Endothelial cell of umbilical vein (primary cell): Measurements from ENCODE around the gene TMEM135. TPM values are rescaled to one million over a fixed set of nuclear protein-coding genes. Genes with fewer than 3 reads are reported as not detected.

Source experiments
- BruUV-seq: library from RNA; stranded (reverse); fragments of 400-500 nt; replicated peaks from 2 replicates; lab custom pipeline; 2021; lab: Mats Ljungman, UMichigan
- CTCF ChIA-PET: fragments of 300-600, 350-600 bp; sonication (Branson Sonifier 250); formaldehyde crosslinking; loops from one replicate; lab custom pipeline; 2021; ENCODE audit warnings: antibody characterized with exemption, inconsistent platforms; lab: Charles Lee
- POLR2A ChIA-PET: fragments of 300-600, 350-600 bp; sonication (Branson Sonifier 250); formaldehyde crosslinking; loops from one replicate; lab custom pipeline; 2021; ENCODE audit warnings: antibody characterized with exemption, inconsistent platforms; lab: Charles Lee
- DNase-seq: peaks from one replicate; pipeline ENCODE4 v3.0.0-alpha.2; 2011; ENCODE audit warnings: low read depth, low spot score
- FAIRE-seq: peaks from 2 replicates; lab custom pipeline; 2011; peaks lifted over from hg19 to GRCh38; lab: Jason Lieb, UNC
- H2AFZ ChIP-seq: 2 replicates; pipeline ENCODE4 v1.6.0; 2012; ENCODE audit warnings: low read depth, low read length, control low read depth, inconsistent platforms
- H3K27ac ChIP-seq: 2 replicates; pipeline ENCODE4 v1.5.1; 2011; ENCODE audit warnings: low read depth, mild to moderate bottlenecking, control low read depth, low read length, moderate library complexity; ENCODE audit not compliant: insufficient read depth
- H3K27me3 ChIP-seq, 2 experiments: 2 replicates each; pipeline versions ENCODE4 v1.6.0 to v1.6.1; 2011; ENCODE audit warnings: low read length in 2 of 2, mixed read lengths in 1 of 2; ENCODE audit not compliant: control insufficient read depth in 2 of 2, insufficient read depth in 2 of 2
- H3K36me3 ChIP-seq, 2 experiments: 2 replicates in 1 of 2; 3 replicates in 1 of 2; pipeline ENCODE4 v1.5.1; 2011; ENCODE audit warnings: low read length in 2 of 2, mild to moderate bottlenecking in 1 of 2, moderate library complexity in 1 of 2; ENCODE audit not compliant: control insufficient read depth in 2 of 2, insufficient read depth in 2 of 2; ENCODE audit errors: extremely low read depth in 1 of 2
- H3K4me1 ChIP-seq: 3 replicates; pipeline ENCODE4 v1.5.1; 2011; ENCODE audit warnings: mild to moderate bottlenecking, low read length; ENCODE audit not compliant: control insufficient read depth, insufficient read depth; ENCODE audit errors: extremely low read depth
- H3K4me2 ChIP-seq: 2 replicates; pipeline ENCODE4 v1.6.1; 2011; ENCODE audit warnings: low read length, control low read depth, mixed read lengths; ENCODE audit not compliant: insufficient read depth
- H3K4me3 ChIP-seq, 3 experiments: fragments of 200-600 bp in 1 of 3; sonication (generic), shearing (Covaris generic) in 1 of 3; replicated peaks in 1 of 3; 2 replicates each; pipeline ENCODE4 v1.5.1; 2011 to 2016; ENCODE audit warnings: control low read depth in 3 of 3, low read length in 3 of 3, mild to moderate bottlenecking in 2 of 3, inconsistent platforms in 1 of 3, low read depth in 1 of 3, moderate library complexity in 1 of 3; ENCODE audit not compliant: insufficient read depth in 1 of 3
- H3K79me2 ChIP-seq: 2 replicates; pipeline ENCODE4 v1.6.0; 2012; ENCODE audit warnings: low read length, inconsistent platforms; ENCODE audit not compliant: control insufficient read depth, insufficient read depth
- H3K9ac ChIP-seq: replicated peaks from 2 replicates; pipeline ENCODE3; 2011; ENCODE audit warnings: low read length, control low read depth; ENCODE audit not compliant: insufficient read depth; ENCODE audit errors: extremely low read depth
- H3K9me1 ChIP-seq: replicated peaks from 3 replicates; pipeline ENCODE4 v1.6.0; 2011; ENCODE audit warnings: mild to moderate bottlenecking, low read length; ENCODE audit not compliant: control insufficient read depth, insufficient read depth; ENCODE audit errors: extremely low read depth
- H3K9me3 ChIP-seq: replicated peaks from 2 replicates; pipeline ENCODE4 v1.5.1; 2012; ENCODE audit warnings: low read length, inconsistent platforms; ENCODE audit not compliant: control insufficient read depth, insufficient read depth
- H4K20me1 ChIP-seq: replicated peaks from 2 replicates; pipeline ENCODE3; 2011; ENCODE audit warnings: mild to moderate bottlenecking, low read length; ENCODE audit not compliant: control insufficient read depth, insufficient read depth; ENCODE audit errors: extremely low read depth
- CTCF ChIP-seq, 2 donors: IDR thresholded peaks; 1 replicate in 1 of 2; 2 replicates in 1 of 2; pipeline ENCODE4 v1.5.1; 2011; ENCODE audit warnings: low read length in 2 of 2, mild to moderate bottlenecking in 2 of 2, moderate library complexity in 2 of 2, control low read depth in 1 of 2, inconsistent platforms in 1 of 2, low read depth in 1 of 2; ENCODE audit not compliant: insufficient read depth in 1 of 2; ENCODE audit errors: extremely low read depth in 1 of 2
- EZH2 ChIP-seq: IDR thresholded peaks from 2 replicates; pipeline ENCODE4 v1.6.1; 2012; ENCODE audit warnings: borderline replicate concordance, low read depth, mild to moderate bottlenecking, moderate library complexity, low read length, inconsistent platforms; ENCODE audit not compliant: severe bottlenecking
- FOS ChIP-seq: IDR thresholded peaks from 2 replicates; pipeline ENCODE4 v1.6.1; 2011; ENCODE audit warnings: mild to moderate bottlenecking, low read length, moderate library complexity, borderline replicate concordance; ENCODE audit not compliant: insufficient read depth
- GATA2 ChIP-seq: IDR thresholded peaks from 2 replicates; pipeline ENCODE4 v1.7.0; 2011; ENCODE audit warnings: low read depth, mild to moderate bottlenecking, moderate library complexity, mixed read lengths, low read length; ENCODE audit not compliant: insufficient read length, insufficient read depth
- JUN ChIP-seq: IDR thresholded peaks from 2 replicates; pipeline ENCODE4 v1.6.1; 2011; ENCODE audit warnings: borderline replicate concordance, low read depth; ENCODE audit not compliant: insufficient read length, insufficient read depth
- MAX ChIP-seq: IDR thresholded peaks from 2 replicates; pipeline ENCODE4 v1.6.1; 2011; ENCODE audit not compliant: insufficient read depth, insufficient read length
- MYC ChIP-seq: IDR thresholded peaks from one replicate; pipeline ENCODE4 v1.6.1; 2011; ENCODE audit warnings: mild to moderate bottlenecking, low read depth, low read length
- POLR2A ChIP-seq: IDR thresholded peaks from 2 replicates; pipeline ENCODE4 v1.6.1; 2012; ENCODE audit warnings: low read depth, mild to moderate bottlenecking, control low read depth, low read length
- POLR2AphosphoS5 ChIP-seq: IDR thresholded peaks from 2 replicates; pipeline ENCODE4 v1.6.1; 2012; ENCODE audit warnings: low read depth, mild to moderate bottlenecking, control low read depth, low read length, moderate library complexity; ENCODE audit not compliant: insufficient read depth
- dilution Hi-C: fragments of 300-500 bp; cut with MboI; formaldehyde crosslinking; loops from one replicate; pipeline ENCODE4 v1.15.0; 2019; ENCODE audit warnings: low sequenced_read_pairs; ENCODE audit not compliant: extremely low pct_ligation_motif_present
- intact Hi-C: fragments of 100-400 bp; cut with micrococcal nuclease; formaldehyde crosslinking; loops from one replicate; pipeline ENCODE4 v1.10.0; 2022
- polyA plus RNA-seq, 4 experiments: library from polyadenylated mRNA; depleted of rRNA in 3 of 4; stranded (reverse) in 3 of 4; unstranded in 1 of 4; fragments of >200 nt; gene quantifications; 2 replicates each; pipeline versions ENCODE4 v1.2.1 to v1.2.3, GENCODE V29; 2011 to 2012; ENCODE audit warnings: missing spikeins in 1 of 4
- total RNA-seq: library from RNA; stranded (reverse); gene quantifications from 2 replicates; pipeline ENCODE4 v1.2.3, GENCODE V29; 2021

Gene TMEM135
- total and polyA plus RNA-seq, 2 donors (not counting 3 experiments of a cell fraction or from before 2014, with no cell fraction given) = 12.3 to 33.2 TPM

- Histone ChIP-seq H2AFZ (no peak overlapping the region), H3K9me1 (no peaks in the 10 kb centered on the region), H3K4me1 (no peaks in the 10 kb centered on the region), H3K27ac (no peak overlapping the region), H3K27me3 (no peaks in the 10 kb centered on the region), H3K36me3 (no peaks in the 10 kb centered on the region), H3K9ac (no peak overlapping the region), H3K4me2 (no peak overlapping the region), H3K9me3 (no peaks in the 10 kb centered on the region), H3K4me3 (no peak overlapping the region), H3K79me2 (no peaks in the 10 kb centered on the region), H4K20me1 (no peaks in the 10 kb centered on the region)
- FAIRE-seq = no peak
- POLR2A ChIA-PET = no interaction called here
- no peak for DNase-seq
- intact Hi-C loops = no loop called here
- TF ChIP-seq JUN (no peak), EZH2 (no peak), CTCF (IDR thresholded peaks at IDR 0.05; ENCODE audit: extremely low read depth in 1 of 2, insufficient read depth in 1 of 2, low read depth in 1 of 2, low read length in 2 of 2) (no peak), GATA2 (no peak), MYC (no peak), POLR2AphosphoS5 (no peak), POLR2A (no peak), MAX (no peak), FOS (no peak)
- CTCF ChIA-PET = no interaction called here
- dilution Hi-C loops = no loop called here
- no TSS peak for BruUV-seq
Measured at GRCh38 chr11:87139475-87139874, 101.7 kb downstream of the TMEM135 start.
